AG04450 (cell line): ENCODE data around the gene EPHA4. TPM values are rescaled to one million over a fixed set of nuclear protein-coding genes. Genes with fewer than 3 reads are reported as not detected.

ENCODE experiments used
- CTCF ChIA-PET: fragments of 300-600, 350-600 bp; formaldehyde crosslinking; extraction: SDS; loops from one replicate; lab custom pipeline; 2022; ENCODE audit warnings: antibody characterized with exemption, inconsistent platforms; lab: Charles Lee
- POLR2A ChIA-PET: fragments of 350-600 bp; formaldehyde crosslinking; extraction: SDS; loops from one replicate; lab custom pipeline; 2021; ENCODE audit warnings: antibody characterized with exemption, inconsistent platforms; lab: Yijun Ruan, JAX
- DNase-seq: peaks from one replicate; pipeline ENCODE4 v3.0.0-alpha.2; 2011; ENCODE audit warnings: low read depth, low spot score
- H3K27ac ChIP-seq: one replicate; pipeline ENCODE4 v1.5.1; 2012; ENCODE audit warnings: low read depth, low read length, control low read depth
- H3K27me3 ChIP-seq: one replicate; pipeline ENCODE4 v1.6.0; 2012; ENCODE audit warnings: low read length; ENCODE audit not compliant: control insufficient read depth, insufficient read depth
- H3K4me3 ChIP-seq: 2 replicates; pipeline ENCODE4 v1.5.1; 2011; ENCODE audit warnings: mild to moderate bottlenecking, low read depth, low read length, control low read depth
- H3K9me3 ChIP-seq: 2 replicates; pipeline ENCODE4 v1.5.1; 2012; ENCODE audit warnings: low read length; ENCODE audit not compliant: control insufficient read depth, insufficient read depth
- polyA plus RNA-seq: library from polyadenylated mRNA; depleted of rRNA; stranded (reverse); fragments of >200 nt; gene quantifications from 2 replicates; pipeline ENCODE4 v1.2.3, GENCODE V29; 2011
- TF ChIP-seq, protein P1 (sequence below): IDR thresholded peaks from 2 replicates; pipeline ENCODE4 v1.5.1; 2011; ENCODE audit warnings: low read depth, low read length, control low read depth, inconsistent platforms

Gene EPHA4
- polyA plus RNA-seq, 1 experiment = 37.9 TPM

DNA sequence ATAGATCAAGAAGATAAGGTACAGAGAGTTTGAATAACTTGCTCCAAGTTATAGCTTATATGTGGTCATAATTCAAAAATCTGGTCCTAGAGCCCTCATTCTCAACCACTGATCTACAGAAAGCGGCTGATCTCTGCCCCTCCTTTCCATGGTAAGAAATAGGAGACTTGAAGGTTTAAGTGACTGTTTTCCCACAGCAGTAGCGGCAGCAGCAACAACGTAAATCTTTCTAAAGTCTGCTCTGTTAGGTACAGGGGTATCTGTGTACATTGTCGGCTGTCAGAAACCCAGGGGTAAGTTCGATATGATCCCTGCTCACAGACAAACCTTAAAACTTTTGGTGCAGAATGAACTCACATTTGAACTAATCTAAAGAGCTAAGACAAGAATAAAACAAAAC is 105.4 kb downstream of the EPHA4 start:
- CTCF ChIA-PET = interaction anchor here (1.4 kb wide), 1 partner anchor 11 kb away, joined by 3 read pairs; no protein-coding TSS in a partner anchor
- Histone ChIP-seq H3K9me3 (no peaks in the 10 kb centered on the region), H3K27me3 (no peaks in the 10 kb centered on the region), H3K4me3 (no peak overlapping the region), H3K27ac (no peak overlapping the region)
- TF ChIP-seq, protein P1, sequence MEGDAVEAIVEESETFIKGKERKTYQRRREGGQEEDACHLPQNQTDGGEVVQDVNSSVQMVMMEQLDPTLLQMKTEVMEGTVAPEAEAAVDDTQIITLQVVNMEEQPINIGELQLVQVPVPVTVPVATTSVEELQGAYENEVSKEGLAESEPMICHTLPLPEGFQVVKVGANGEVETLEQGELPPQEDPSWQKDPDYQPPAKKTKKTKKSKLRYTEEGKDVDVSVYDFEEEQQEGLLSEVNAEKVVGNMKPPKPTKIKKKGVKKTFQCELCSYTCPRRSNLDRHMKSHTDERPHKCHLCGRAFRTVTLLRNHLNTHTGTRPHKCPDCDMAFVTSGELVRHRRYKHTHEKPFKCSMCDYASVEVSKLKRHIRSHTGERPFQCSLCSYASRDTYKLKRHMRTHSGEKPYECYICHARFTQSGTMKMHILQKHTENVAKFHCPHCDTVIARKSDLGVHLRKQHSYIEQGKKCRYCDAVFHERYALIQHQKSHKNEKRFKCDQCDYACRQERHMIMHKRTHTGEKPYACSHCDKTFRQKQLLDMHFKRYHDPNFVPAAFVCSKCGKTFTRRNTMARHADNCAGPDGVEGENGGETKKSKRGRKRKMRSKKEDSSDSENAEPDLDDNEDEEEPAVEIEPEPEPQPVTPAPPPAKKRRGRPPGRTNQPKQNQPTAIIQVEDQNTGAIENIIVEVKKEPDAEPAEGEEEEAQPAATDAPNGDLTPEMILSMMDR = no peak
- POLR2A ChIA-PET = no interaction called here
- DNase-seq = no peak

DNA sequence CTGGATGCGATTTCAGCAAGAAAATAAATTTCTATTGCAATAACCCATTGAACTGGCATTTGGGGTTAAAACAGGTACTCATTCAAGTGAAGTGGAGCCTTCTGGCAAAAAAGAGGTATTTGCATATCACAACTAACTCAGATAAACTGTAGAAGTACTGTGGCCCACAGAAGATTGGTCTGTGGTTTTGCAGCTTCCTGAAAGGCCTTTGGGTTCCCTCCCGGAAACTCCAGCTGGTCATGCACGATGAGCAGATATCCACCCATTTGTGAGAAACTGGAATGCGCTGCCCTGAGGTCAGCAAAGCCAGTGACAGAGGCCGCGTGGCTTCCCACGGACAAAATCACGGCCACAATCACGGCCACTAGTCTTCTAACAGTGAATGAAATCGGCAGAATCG is 106.3 kb downstream of the EPHA4 start:
- Histone ChIP-seq H3K9me3 (no peaks in the 10 kb centered on the region), H3K27ac (no peak overlapping the region), H3K4me3 (no peak overlapping the region), H3K27me3 (no peaks in the 10 kb centered on the region)
- TF ChIP-seq, protein P1 = no peak
- ChIA-PET POLR2A (no interaction called here), CTCF (no interaction called here)
- DNase-seq = no peak

DNA sequence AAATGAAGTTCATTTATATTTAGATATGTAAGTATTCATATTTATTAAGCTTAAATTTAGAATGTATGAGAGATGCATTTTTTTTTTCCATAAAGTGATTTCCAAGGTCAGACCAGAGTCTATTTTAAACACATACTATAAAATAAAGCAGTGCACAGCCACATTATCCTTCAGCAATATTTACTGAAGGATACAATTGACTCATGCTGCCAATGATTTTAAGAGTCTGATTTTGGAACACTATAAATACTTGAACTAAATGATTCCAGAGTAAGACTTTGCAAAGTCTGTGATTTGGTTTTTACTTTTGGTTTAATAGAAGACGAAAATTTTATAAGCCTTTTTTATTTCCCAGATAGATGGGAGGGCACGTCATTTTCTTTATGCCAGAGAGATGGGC is 107.1 kb downstream of the EPHA4 start:
- no peak overlapping the region for H3K4me3 ChIP-seq
- no peak overlapping the region for H3K27ac ChIP-seq
- CTCF ChIA-PET = no interaction called here
- DNase-seq = no peak
- POLR2A ChIA-PET = no interaction called here
- no peaks in the 10 kb centered on the region for H3K9me3 ChIP-seq
- H3K27me3 ChIP-seq = no peaks in the 10 kb centered on the region
- TF ChIP-seq, protein P1 = no peak

DNA sequence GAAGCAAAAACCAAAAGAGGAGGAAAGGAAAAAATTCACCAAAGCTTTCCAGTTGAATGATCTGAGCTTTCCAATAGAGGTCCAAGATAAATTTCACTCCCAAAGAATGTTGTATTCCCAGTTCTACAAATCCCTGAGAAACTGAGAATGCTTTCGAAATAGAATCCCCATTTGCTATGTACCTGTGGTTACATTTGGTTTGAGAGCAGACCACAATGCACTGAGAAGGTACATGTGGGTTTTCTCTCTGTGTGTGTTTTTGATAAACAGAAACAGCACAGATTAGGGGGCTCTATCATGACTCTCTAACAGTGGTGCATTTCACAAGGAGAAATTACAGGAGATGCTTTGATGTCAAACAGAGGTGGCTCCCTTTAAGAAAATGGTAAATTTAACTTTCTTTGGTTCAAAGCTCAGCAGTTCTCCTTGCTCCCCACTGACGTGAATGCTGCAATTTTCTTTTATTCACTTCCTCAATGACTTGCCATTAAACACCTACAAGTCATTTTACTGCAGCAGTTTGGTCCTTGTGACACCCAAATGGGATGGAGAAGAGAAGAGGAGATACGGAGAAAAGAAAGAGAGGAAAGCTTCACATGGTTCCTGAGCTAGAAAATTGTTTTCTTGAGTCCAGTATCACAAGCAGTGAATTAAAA is 108.7 kb downstream of the EPHA4 start:
- ChIA-PET POLR2A (no interaction called here), CTCF (no interaction called here)

DNA sequence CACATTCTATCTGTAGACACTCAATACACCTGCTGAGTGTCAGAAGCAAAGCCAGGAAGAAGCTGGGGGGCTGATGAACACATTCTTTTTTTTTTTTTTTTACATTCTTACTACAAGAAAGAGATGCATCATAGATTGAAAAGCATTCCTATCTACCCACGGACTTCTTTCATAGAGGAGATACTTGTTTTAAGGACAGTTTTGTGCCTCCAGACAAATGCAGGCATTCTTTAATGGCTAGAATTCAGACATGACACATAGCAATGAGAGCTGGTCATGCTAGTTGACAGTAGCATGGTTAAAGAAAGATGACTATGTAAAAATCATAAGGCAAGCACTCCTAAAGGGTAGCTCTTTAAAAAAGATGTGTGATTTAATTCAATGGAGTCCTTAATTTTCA is 110.2 kb downstream of the EPHA4 start:
- no peak for DNase-seq
- POLR2A ChIA-PET = no interaction called here
- H3K4me3 ChIP-seq = no peak overlapping the region
- CTCF ChIA-PET = interaction anchor here (0.6 to 1.1 kb wide), 2 partner anchors 9 to 22 kb away, joined by 3 to 5 read pairs; no protein-coding TSS in a partner anchor
- no peaks in the 10 kb centered on the region for H3K9me3 ChIP-seq
- no peak overlapping the region for H3K27ac ChIP-seq
- TF ChIP-seq, protein P1 = no peak
- H3K27me3 ChIP-seq = no peaks in the 10 kb centered on the region

More for the DNA sequence above, 108.7 kb downstream of the EPHA4 start:
- DNase-seq = no peak
- Histone ChIP-seq H3K27ac (no peak overlapping the region), H3K27me3 (no peaks in the 10 kb centered on the region), H3K9me3 (no peaks in the 10 kb centered on the region), H3K4me3 (no peak overlapping the region)
- TF ChIP-seq, protein P1 = no peak
